GM18508 (cell line): Measurements from ENCODE around the gene C16orf89.
"Not testable (repeated sequence)": the region's sequence is repeated elsewhere in the genome, so short reads cannot be mapped to it uniquely, and the experiment has no call there.

ENCODE experiments used
- ATAC-seq: cut with Tn5 transposase; IDR thresholded peaks from one replicate; pipeline ENCODE4 v1.9.1; 2021; ENCODE audit warnings: moderate number of reproducible peaks; ENCODE audit not compliant: insufficient read depth, unreplicated experiment

Gene C16orf89

DNA sequence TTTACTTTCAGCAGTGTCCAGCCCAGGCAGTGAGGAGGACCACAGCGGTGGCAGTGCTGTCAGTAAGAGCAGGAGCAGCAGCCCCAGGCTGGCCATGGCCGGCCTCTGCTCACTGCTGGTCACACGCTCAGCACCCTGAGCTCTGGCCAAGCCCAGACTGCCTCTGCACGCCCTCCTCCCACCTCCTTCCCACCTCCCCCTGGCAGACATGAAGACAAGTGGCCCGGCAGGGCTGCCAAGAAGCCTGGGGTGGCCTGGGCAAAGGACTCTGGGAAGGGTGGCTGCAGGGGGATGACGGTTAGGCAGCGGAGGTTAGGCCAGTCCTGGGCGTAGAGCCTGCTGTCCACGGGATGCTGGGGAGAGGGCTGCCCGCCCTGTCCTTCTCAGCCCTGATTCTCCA is at the start of gene C16orf89:
TSS of gene C16orf89 (minus strand) at position 144 of the 400 bp plus-strand sequence. CDS start at position 96, 48 bp downstream.
- no peak for ATAC-seq

GRCh38 chr16:5110933-5111332 is 45.2 kb upstream of the C16orf89 start:
- not testable (repeated sequence) for ATAC-seq

DNA sequence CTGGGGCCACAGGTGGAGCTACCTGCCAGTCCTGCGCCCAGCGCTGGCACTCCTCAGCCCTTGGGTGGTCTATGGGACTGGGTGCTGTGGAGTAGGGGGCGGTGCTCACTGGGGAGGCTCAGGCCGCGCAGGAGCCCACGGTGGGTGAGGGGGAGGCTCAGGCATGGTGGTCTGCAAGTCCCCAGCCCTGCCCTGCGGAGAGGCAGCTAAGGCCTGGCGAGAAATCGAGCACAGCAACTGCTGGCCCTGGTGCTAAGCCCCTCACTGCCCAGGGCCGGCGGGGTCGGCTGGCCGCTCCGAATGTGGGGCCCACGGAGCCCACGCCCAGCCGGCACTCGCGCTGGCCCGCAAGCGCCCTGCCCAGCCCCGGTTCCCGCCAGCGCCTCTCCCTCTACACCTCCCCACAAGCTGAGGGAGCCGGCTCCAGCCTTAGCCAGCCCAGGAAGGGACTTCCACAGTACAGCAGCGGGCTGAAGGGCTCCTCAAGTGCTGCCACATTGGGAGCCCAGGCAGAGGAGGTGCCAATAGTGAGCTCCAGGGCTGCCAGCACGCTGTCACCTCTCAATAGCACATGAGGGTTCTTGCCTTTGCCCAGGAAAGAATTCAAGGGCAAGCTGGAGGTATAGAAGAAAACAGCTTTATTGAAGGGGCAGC is 42.9 kb upstream of the C16orf89 start:
- no peak for ATAC-seq

GRCh38 chr16:5105039-5105438 is 39.3 kb upstream of the C16orf89 start:
- not testable (repeated sequence) for ATAC-seq

- not testable (repeated sequence) for ATAC-seq
Measured at GRCh38 chr16:5103296-5104032, 37.7 kb upstream of the C16orf89 start.

DNA sequence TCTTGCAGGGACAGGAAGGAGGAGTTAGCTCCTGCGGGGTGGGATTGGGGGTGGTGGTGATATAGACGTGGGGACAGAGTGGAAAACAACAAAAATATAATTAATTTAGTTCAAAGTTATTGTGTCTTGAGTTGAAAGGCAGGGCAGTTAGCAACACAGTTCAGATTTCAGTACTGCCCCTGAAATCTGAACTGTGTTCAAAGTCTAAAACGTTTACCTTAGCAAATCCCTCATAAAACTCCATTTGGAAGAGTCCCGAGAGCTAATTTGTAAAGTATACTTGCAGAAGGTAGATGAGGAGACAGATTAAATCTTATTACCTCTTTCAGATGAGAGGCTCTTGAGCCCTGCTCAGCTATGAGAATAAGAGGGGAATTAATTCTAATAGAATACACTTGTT is 33.4 kb upstream of the C16orf89 start:
- not testable (repeated sequence) for ATAC-seq

GRCh38 chr16:5098221-5099159 is 32.7 kb upstream of the C16orf89 start:
- ATAC-seq: not testable (repeated sequence)

DNA sequence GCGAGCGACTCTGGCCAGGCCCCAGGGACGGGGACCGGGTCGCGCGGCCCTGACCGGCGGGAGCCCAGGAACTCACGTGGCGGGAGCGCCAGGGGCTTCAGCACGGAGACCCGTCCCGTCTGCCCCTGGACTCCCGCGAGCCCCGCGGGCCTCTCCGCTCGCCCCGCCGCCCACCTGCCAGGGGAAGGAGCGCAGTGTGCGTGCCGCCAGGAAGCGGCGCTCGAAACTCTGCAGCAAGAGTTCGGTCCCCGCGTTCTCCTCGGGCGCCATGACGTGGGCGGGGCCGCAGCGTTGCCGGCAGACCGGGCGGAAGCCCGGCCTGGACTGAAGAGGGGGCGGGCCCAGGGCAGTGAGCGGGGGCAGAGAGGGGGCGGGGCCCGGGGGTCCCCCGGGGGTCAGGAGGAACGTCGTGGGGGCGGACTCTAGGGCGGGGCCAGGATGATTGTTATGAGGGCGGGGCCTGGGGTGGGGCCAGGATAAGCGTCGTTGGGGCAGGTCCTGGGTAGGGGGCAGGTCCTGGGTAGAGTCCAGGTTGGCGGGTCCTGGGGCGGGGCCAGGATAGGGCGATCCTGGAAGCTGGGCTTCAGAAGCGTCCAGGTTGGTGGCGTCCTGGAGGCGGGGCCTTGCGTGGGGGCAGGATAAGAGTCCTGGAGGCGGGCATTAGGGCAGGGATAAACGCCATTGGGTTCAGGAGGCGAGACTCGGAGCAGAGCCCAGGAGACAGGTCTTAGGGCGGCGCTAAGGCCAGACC is 31.9 kb upstream of the C16orf89 start, which contains the start of gene EEF2KMT:
TSS of gene EEF2KMT (minus strand) at position 326 of the 751 bp plus-strand sequence. CDS start at position 270, 56 bp downstream.
- ATAC-seq: not testable (repeated sequence)

- ATAC-seq: not testable (repeated sequence)
Measured at GRCh38 chr16:5097061-5097469, 31.3 kb upstream of the C16orf89 start.

DNA sequence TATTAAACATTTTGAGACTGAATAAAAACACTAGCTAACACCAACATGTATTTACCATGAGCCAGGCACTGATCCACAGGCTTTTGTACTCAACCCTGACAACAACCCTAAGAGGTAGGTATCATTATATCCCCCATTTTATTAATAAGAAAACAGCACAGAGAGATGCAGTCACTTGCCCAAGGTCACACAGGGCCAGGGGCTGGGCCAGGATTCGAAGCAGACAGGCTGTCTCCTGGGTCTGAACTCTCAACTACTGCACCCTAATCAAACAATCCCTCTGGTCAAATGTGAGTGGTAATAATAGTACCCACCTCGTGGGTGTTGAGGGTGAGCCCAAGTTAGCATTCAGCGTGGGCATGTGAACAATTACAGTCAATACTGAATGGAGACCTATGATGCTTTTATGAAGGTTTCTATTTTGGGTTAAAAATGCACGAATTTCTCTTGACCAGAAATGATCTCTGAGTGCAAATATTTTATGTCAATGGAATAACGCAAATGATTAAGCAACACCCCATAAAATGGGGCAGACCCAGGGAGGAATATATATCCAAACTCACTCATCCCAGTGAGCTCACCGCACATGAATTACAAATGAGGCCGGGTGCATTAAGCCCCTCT is 30.8 kb upstream of the C16orf89 start:
- ATAC-seq: not testable (repeated sequence)

- ATAC-seq: not testable (repeated sequence)
Measured at GRCh38 chr16:5095145-5095830, 29.5 kb upstream of the C16orf89 start.

- not testable (repeated sequence) for ATAC-seq
Measured at GRCh38 chr16:5093746-5094145, 28.0 kb upstream of the C16orf89 start.

DNA sequence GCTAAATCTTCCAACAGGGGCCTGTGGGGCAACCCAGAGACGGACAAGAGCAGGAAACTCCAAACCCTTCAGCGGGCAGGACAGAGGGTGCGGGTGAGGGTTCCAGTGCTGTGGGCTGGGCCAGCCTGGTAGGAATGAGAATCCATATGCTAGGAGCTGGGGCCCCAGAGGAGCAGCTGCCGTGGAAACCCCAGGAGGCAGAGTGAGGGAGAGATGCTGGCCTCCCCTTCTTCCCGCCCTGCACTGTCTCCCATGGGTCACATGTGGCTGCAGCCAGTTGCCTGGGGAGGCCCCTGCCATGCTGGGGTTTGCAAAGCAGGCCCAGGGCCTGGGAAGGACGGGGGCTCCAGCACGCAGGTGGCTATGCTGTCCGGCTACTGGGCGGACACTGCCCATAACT is 27.3 kb upstream of the C16orf89 start:
- ATAC-seq: not testable (repeated sequence)

DNA sequence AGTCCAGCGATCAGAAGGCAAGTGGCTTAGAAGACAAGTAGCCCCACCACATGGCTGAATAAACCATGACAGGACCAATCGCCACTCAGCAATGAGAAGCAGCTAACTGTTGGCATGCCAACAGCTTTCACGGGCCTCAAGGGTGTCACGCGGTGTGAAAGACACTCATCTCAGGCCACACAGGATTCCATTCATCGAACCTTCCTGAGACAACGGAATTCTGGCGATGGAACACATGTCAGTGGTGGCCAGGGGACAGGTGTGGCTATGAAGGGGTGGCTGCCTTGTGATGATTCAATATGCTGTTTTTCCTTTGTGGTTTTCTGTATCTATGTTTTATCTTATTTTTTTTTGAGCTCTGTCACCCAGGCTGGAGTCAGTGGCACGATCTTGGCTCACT is 24.8 kb upstream of the C16orf89 start:
- ATAC-seq: not testable (repeated sequence)

GRCh38 chr16:5089911-5090555 is 24.3 kb upstream of the C16orf89 start:
- ATAC-seq: not testable (repeated sequence)

DNA sequence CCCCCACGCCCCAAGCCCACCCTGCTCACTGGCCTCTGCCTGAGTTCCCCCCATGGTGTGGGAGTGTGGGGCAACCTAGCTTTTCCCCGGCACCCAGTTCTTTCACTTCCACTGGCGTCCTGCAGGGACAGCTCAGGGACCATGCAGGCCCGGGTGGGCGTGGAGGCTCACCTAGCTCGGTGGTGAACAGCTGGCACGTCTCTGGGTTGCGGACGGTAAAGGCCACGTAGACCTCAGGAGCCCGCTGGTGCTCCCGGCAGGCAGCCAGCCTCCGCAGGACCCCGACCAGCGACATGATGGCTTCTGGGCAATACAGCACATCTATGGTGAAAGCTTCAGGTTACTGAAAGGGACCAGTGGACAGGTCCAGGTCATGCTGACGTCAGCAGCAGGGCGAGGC is 23.2 kb upstream of the C16orf89 start:
- ATAC-seq: not testable (repeated sequence)

DNA sequence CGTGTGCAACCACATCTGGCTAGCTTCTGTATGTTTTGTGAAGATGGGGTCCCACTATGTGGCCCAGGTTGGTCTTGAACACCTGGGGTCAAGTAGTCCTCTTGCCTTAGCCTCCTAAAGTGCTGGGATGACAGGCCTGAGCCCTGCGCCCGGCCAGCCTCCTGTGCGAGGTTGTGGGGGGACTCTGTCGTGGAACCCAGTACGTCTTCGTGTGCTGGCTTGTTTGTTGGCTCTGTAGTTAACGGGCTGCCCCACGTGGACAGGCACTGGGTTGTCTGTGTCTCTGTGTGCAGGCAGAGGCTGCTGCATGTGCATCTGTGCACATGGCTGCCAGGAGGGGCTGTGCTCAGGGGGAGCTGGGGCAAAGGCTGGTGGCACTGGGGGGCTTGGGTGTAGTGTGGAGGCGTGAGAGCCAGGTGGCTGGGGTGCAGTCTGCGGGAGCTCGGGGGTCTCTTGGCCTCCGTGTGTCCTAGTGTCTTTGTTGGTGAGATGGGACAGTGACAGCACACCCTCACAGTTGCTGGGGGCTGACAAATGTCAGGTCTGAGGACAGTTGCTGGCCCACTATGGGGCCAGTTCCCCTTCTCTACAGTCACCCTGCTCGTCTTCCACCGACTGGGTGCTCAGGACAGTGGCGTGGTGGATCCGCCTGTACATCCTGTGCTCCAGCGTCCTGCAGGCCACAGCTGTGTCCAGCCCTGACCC is 22.5 kb upstream of the C16orf89 start:
- ATAC-seq: not testable (repeated sequence)

DNA sequence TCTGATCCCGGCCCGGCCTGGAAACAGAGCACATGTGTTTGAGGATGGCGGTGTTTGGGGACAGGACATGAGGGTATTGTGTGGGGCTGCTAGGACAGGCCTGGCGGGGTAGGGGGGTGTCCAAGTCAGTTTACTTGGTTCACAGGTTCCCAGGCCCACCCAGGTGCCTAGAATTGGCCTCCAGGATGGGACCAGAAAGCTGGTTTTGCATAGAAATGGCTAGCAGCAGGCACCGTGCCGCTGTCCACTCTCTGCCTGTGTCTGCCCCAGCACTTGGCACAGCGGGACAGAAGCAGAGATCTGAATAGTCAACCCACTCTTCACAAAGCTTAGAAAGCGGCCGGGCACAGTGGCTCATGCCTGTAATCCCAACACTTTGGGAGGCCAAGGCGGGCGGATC is 20.0 kb upstream of the C16orf89 start:
- not testable (repeated sequence) for ATAC-seq
